ENCODE data around the gene FPR1. TPM values are rescaled to one million over a fixed set of nuclear protein-coding genes. Genes with fewer than 3 reads are reported as not detected.

FPR1 gene
- total RNA-seq, 1 donor from 2014 or later = not detected

- intact Hi-C loops (cut with micrococcal nuclease) = no loop called here
- Mint-ChIP-seq H3K4me3 (ENCODE audit: low read depth) (no peak overlapping the region), H3K27ac (no peak overlapping the region)
Observed at GRCh38 chr19:51771376-51772130, 19.9 kb upstream of the FPR1 start.

GRCh38 chr19:51766461-51766860, 14.8 kb upstream of the FPR1 start:
- no peak overlapping the region for H3K27ac Mint-ChIP-seq
- H3K4me1 Mint-ChIP-seq (ENCODE audit: low read depth) = peaks cover 1% of the 10 kb centered on the region
- no peak overlapping the region for H3K4me3 Mint-ChIP-seq (ENCODE audit: low read depth)
- H3K27me3 Mint-ChIP-seq (ENCODE audit: low read depth) = no peaks in the 10 kb centered on the region
- DNase-seq (ENCODE audit: low spot score) = no peak
- intact Hi-C loops (cut with micrococcal nuclease) = no loop called here
- peaks cover 18% of the 10 kb centered on the region for H3K9me3 Mint-ChIP-seq
- H3K36me3 Mint-ChIP-seq (ENCODE audit: low read depth) = no peaks in the 10 kb centered on the region

More at GRCh38 chr19:51771376-51772130, 19.9 kb upstream of the FPR1 start:
- H3K27me3 Mint-ChIP-seq (ENCODE audit: low read depth) = peaks cover 2% of the 10 kb centered on the region
- H3K36me3 Mint-ChIP-seq (ENCODE audit: low read depth) = no peaks in the 10 kb centered on the region
- no peak for DNase-seq (ENCODE audit: low spot score)
- peaks cover 3% of the 10 kb centered on the region for H3K9me3 Mint-ChIP-seq
- no peaks in the 10 kb centered on the region for H3K4me1 Mint-ChIP-seq (ENCODE audit: low read depth)

GRCh38 chr19:51765086-51765485, 13.4 kb upstream of the FPR1 start:
- H3K27me3 Mint-ChIP-seq (ENCODE audit: low read depth) = no peaks in the 10 kb centered on the region
- intact Hi-C loops (cut with micrococcal nuclease) = no loop called here
- H3K36me3 Mint-ChIP-seq (ENCODE audit: low read depth) = no peaks in the 10 kb centered on the region
- peaks cover 19% of the 10 kb centered on the region for H3K9me3 Mint-ChIP-seq
- H3K4me1 Mint-ChIP-seq (ENCODE audit: low read depth) = peaks cover 1% of the 10 kb centered on the region
- no peak overlapping the region for H3K4me3 Mint-ChIP-seq (ENCODE audit: low read depth)
- DNase-seq (ENCODE audit: low spot score) = no peak
- H3K27ac Mint-ChIP-seq = no peak overlapping the region

- no peak overlapping the region for H3K4me3 Mint-ChIP-seq (ENCODE audit: low read depth)
- DNase-seq (ENCODE audit: low spot score) = no peak
- no peaks in the 10 kb centered on the region for H3K36me3 Mint-ChIP-seq (ENCODE audit: low read depth)
- peaks cover 23% of the 10 kb centered on the region for H3K9me3 Mint-ChIP-seq
- H3K27me3 Mint-ChIP-seq (ENCODE audit: low read depth) = no peaks in the 10 kb centered on the region
- peaks cover 1% of the 10 kb centered on the region for H3K4me1 Mint-ChIP-seq (ENCODE audit: low read depth)
- intact Hi-C loops (cut with micrococcal nuclease) = no loop called here
- no peak overlapping the region for H3K27ac Mint-ChIP-seq
Observed at GRCh38 chr19:51761696-51762095, 10.0 kb upstream of the FPR1 start.

- no peaks in the 10 kb centered on the region for H3K27me3 Mint-ChIP-seq (ENCODE audit: low read depth)
- H3K4me1 Mint-ChIP-seq (ENCODE audit: low read depth) = peaks cover 1% of the 10 kb centered on the region
- intact Hi-C loops (cut with micrococcal nuclease) = no loop called here
- no peaks in the 10 kb centered on the region for H3K36me3 Mint-ChIP-seq (ENCODE audit: low read depth)
- H3K9me3 Mint-ChIP-seq = peaks cover 29% of the 10 kb centered on the region
- DNase-seq (ENCODE audit: low spot score) = no peak
- no peak within 1 kb of the TSS for H3K27ac Mint-ChIP-seq
- H3K4me3 Mint-ChIP-seq (ENCODE audit: low read depth) = no peak within 1 kb of the TSS
Observed at GRCh38 chr19:51760697-51761356, 9.1 kb upstream of the FPR1 start, which contains the start of gene FPR2. Gene FPR2 (plus strand): TSS chr19:51761180. CDS start chr19:51768659, 7,479 bp downstream.

GRCh38 chr19:51755571-51755970, 3.9 kb upstream of the FPR1 start:
- H3K27ac Mint-ChIP-seq = no peak overlapping the region
- no peak overlapping the region for H3K4me3 Mint-ChIP-seq (ENCODE audit: low read depth)
- no peak for DNase-seq (ENCODE audit: low spot score)
- intact Hi-C loops (cut with micrococcal nuclease) = no loop called here
- no peaks in the 10 kb centered on the region for H3K4me1 Mint-ChIP-seq (ENCODE audit: low read depth)
- peaks cover 25% of the 10 kb centered on the region for H3K9me3 Mint-ChIP-seq
- H3K27me3 Mint-ChIP-seq (ENCODE audit: low read depth) = no peaks in the 10 kb centered on the region
- H3K36me3 Mint-ChIP-seq (ENCODE audit: low read depth) = no peaks in the 10 kb centered on the region

- no peak for DNase-seq (ENCODE audit: low spot score)
- no peaks in the 10 kb centered on the region for H3K36me3 Mint-ChIP-seq (ENCODE audit: low read depth)
- intact Hi-C loops (cut with micrococcal nuclease) = no loop called here
- peaks cover 24% of the 10 kb centered on the region for H3K9me3 Mint-ChIP-seq
- H3K27ac Mint-ChIP-seq = no peak overlapping the region
- no peaks in the 10 kb centered on the region for H3K4me1 Mint-ChIP-seq (ENCODE audit: low read depth)
- H3K27me3 Mint-ChIP-seq (ENCODE audit: low read depth) = no peaks in the 10 kb centered on the region
- no peak overlapping the region for H3K4me3 Mint-ChIP-seq (ENCODE audit: low read depth)
Observed at GRCh38 chr19:51754770-51755169, 3.1 kb upstream of the FPR1 start.

- Mint-ChIP-seq H3K4me3 (ENCODE audit: low read depth) (no peak overlapping the region), H3K27ac (no peak overlapping the region)
Observed at GRCh38 chr19:51754109-51754508, 2.4 kb upstream of the FPR1 start.

GRCh38 chr19:51750400-51751094, 1.1 kb downstream of the FPR1 start:
- Mint-ChIP-seq H3K27me3 (ENCODE audit: low read depth) (no peaks in the 10 kb centered on the region), H3K4me1 (ENCODE audit: low read depth) (no peaks in the 10 kb centered on the region), H3K4me3 (ENCODE audit: low read depth) (no peak overlapping the region), H3K36me3 (ENCODE audit: low read depth) (no peaks in the 10 kb centered on the region), H3K27ac (no peak overlapping the region), H3K9me3 (peaks cover 14% of the 10 kb centered on the region)
- DNase-seq (ENCODE audit: low spot score) = no peak
- intact Hi-C loops (cut with micrococcal nuclease) = no loop called here

More at GRCh38 chr19:51754109-51754508, 2.4 kb upstream of the FPR1 start:
- intact Hi-C loops (cut with micrococcal nuclease) = no loop called here
- H3K27me3 Mint-ChIP-seq (ENCODE audit: low read depth) = no peaks in the 10 kb centered on the region
- no peaks in the 10 kb centered on the region for H3K36me3 Mint-ChIP-seq (ENCODE audit: low read depth)
- no peak for DNase-seq (ENCODE audit: low spot score)
- peaks cover 24% of the 10 kb centered on the region for H3K9me3 Mint-ChIP-seq
- H3K4me1 Mint-ChIP-seq (ENCODE audit: low read depth) = no peaks in the 10 kb centered on the region

- H3K27me3 Mint-ChIP-seq (ENCODE audit: low read depth) = no peaks in the 10 kb centered on the region
- H3K27ac Mint-ChIP-seq = no peak overlapping the region
- no peak overlapping the region for H3K4me3 Mint-ChIP-seq (ENCODE audit: low read depth)
- DNase-seq (ENCODE audit: low spot score) = no peak
- H3K9me3 Mint-ChIP-seq = peaks cover 13% of the 10 kb centered on the region
- intact Hi-C loops (cut with micrococcal nuclease) = no loop called here
- H3K36me3 Mint-ChIP-seq (ENCODE audit: low read depth) = no peaks in the 10 kb centered on the region
- H3K4me1 Mint-ChIP-seq (ENCODE audit: low read depth) = no peaks in the 10 kb centered on the region
Observed at GRCh38 chr19:51749979-51750378, 1.7 kb downstream of the FPR1 start.

- DNase-seq (ENCODE audit: low spot score) = no peak
- no peaks in the 10 kb centered on the region for H3K27me3 Mint-ChIP-seq (ENCODE audit: low read depth)
- H3K4me3 Mint-ChIP-seq (ENCODE audit: low read depth) = no peak overlapping the region
- intact Hi-C loops (cut with micrococcal nuclease) = no loop called here
- H3K9me3 Mint-ChIP-seq = peaks cover 9% of the 10 kb centered on the region
- no peaks in the 10 kb centered on the region for H3K36me3 Mint-ChIP-seq (ENCODE audit: low read depth)
- H3K4me1 Mint-ChIP-seq (ENCODE audit: low read depth) = no peaks in the 10 kb centered on the region
- no peak overlapping the region for H3K27ac Mint-ChIP-seq
Observed at GRCh38 chr19:51746731-51747130, 4.9 kb downstream of the FPR1 start.

- intact Hi-C loops (cut with micrococcal nuclease) = no loop called here
Observed at GRCh38 chr19:51743405-51743804, 8.3 kb downstream of the FPR1 start.

GRCh38 chr19:51742789-51743188, 8.9 kb downstream of the FPR1 start:
- intact Hi-C loops (cut with micrococcal nuclease) = no loop called here
- Mint-ChIP-seq H3K4me3 (ENCODE audit: low read depth) (no peak overlapping the region), H3K36me3 (ENCODE audit: low read depth) (no peaks in the 10 kb centered on the region), H3K27ac (no peak overlapping the region), H3K27me3 (ENCODE audit: low read depth) (no peaks in the 10 kb centered on the region), H3K4me1 (ENCODE audit: low read depth) (no peaks in the 10 kb centered on the region), H3K9me3 (peaks cover 4% of the 10 kb centered on the region)
- no peak for DNase-seq (ENCODE audit: low spot score)

More at GRCh38 chr19:51743405-51743804, 8.3 kb downstream of the FPR1 start:
- H3K4me3 Mint-ChIP-seq (ENCODE audit: low read depth) = no peak overlapping the region
- no peaks in the 10 kb centered on the region for H3K4me1 Mint-ChIP-seq (ENCODE audit: low read depth)
- DNase-seq (ENCODE audit: low spot score) = no peak
- H3K9me3 Mint-ChIP-seq = peaks cover 4% of the 10 kb centered on the region
- no peaks in the 10 kb centered on the region for H3K36me3 Mint-ChIP-seq (ENCODE audit: low read depth)
- no peak overlapping the region for H3K27ac Mint-ChIP-seq
- H3K27me3 Mint-ChIP-seq (ENCODE audit: low read depth) = no peaks in the 10 kb centered on the region
